Activated naive CD8-positive, alpha-beta T cell treated with anti-CD3 and anti-CD28 coated beads, Interleukin-2, amount 10 ng/mL, durations not matched to agents 7 days and 5 days (primary cell): ENCODE results near the gene BPTF. TPM values are rescaled to one million over a fixed set of nuclear protein-coding genes. Genes with fewer than 3 reads are reported as not detected.
A peak's percentile ranks its signal among the peaks of the same experiment; 100 is the strongest.
"Not testable (repeated sequence)": the region's sequence is repeated elsewhere in the genome, so short reads cannot be mapped to it uniquely, and the experiment has no call there.

Experiments used
- ATAC-seq: fragments of 150-1000 bp; cut with Tn5 transposase; one replicate; pipeline ENCODE4 v1.10.0; 2021; ENCODE audit warnings: low read depth, moderate library complexity
- POLR2A ChIA-PET: fragments of 350-600 bp; sonication (Branson Sonifier 250); formaldehyde crosslinking; loops from one replicate; lab custom pipeline; 2021; ENCODE audit warnings: antibody characterized with exemption; lab: Charles Lee
- DNase-seq: peaks from one replicate; pipeline ENCODE4 v3.0.0; 2021
- H3K27ac Mint-ChIP-seq: one replicate; pipeline ENCODE4 v1.8.0; 2022; ENCODE audit warnings: mild to moderate bottlenecking, mixed read lengths
- H3K27me3 Mint-ChIP-seq: one replicate; pipeline ENCODE4 v1.8.0; 2022; ENCODE audit warnings: mild to moderate bottlenecking, moderate library complexity, mixed read lengths
- H3K36me3 Mint-ChIP-seq: one replicate; pipeline ENCODE4 v1.8.0; 2021; ENCODE audit warnings: mild to moderate bottlenecking, mixed read lengths
- H3K4me1 Mint-ChIP-seq: one replicate; pipeline ENCODE4 v1.8.0; 2021; ENCODE audit warnings: mixed read lengths
- H3K4me3 Mint-ChIP-seq: one replicate; pipeline ENCODE4 v1.8.0; 2022; ENCODE audit warnings: mild to moderate bottlenecking, moderate library complexity, mixed read lengths
- H3K9me3 Mint-ChIP-seq: one replicate; pipeline ENCODE4 v1.8.0; 2021; ENCODE audit warnings: mixed read lengths
- total RNA-seq, 2 experiments: library from RNA; stranded (reverse); gene quantifications; one replicate each; pipeline ENCODE4 v1.2.3, GENCODE V29; 2021

The BPTF gene
- total RNA-seq, 2 experiments from 2014 or later = 126 to 133 TPM

GRCh38 chr17:67974185-67974584 lies 148.9 kb downstream of the BPTF start:
- Mint-ChIP-seq H3K9me3 (no peaks in the 10 kb centered on the region), H3K27ac (no peak overlapping the region), H3K4me1 (no peaks in the 10 kb centered on the region), H3K4me3 (no peak overlapping the region), H3K27me3 (no peaks in the 10 kb centered on the region), H3K36me3 (peaks cover 10% of the 10 kb centered on the region)
- ATAC-seq = no peak
- no peak for DNase-seq
- POLR2A ChIA-PET = no interaction called here

GRCh38 chr17:67974598-67975066 lies 149.3 kb downstream of the BPTF start:
- POLR2A ChIA-PET = no interaction called here
- no peak overlapping the region for H3K27ac Mint-ChIP-seq
- peaks cover 10% of the 10 kb centered on the region for H3K36me3 Mint-ChIP-seq
- H3K4me3 Mint-ChIP-seq = no peak overlapping the region
- H3K9me3 Mint-ChIP-seq = no peaks in the 10 kb centered on the region
- DNase-seq (no peak), ATAC-seq (no peak)
- H3K4me1 Mint-ChIP-seq = no peaks in the 10 kb centered on the region
- H3K27me3 Mint-ChIP-seq = no peaks in the 10 kb centered on the region

DNA sequence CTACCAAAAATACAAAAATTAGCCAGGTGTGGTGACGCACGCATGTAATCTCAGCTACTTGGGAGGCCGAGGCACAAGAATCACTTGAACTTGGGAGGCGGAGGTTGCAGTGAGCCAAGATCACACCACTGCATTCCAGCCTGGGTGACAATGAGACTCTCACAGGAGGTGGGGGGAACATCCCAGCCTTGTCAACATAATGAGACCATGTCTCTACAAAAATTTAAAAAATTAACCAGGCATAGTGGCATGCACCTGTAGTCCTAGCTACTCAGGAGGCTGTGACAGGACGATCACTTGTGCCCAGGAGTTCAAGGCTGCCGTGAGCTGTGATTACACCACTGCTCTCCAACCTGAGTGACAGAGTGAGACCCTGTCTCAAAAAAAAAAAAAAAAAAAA lies 151.0 kb downstream of the BPTF start:
- not testable (repeated sequence) for H3K4me1 Mint-ChIP-seq, H3K4me3 Mint-ChIP-seq, H3K27ac Mint-ChIP-seq, H3K27me3 Mint-ChIP-seq, ATAC-seq, H3K9me3 Mint-ChIP-seq, DNase-seq
- POLR2A ChIA-PET = interaction anchor here (0.6 kb wide), 1 partner anchor 897 kb away, joined by 4 read pairs; no protein-coding TSS in a partner anchor
- peaks cover 10% of the 10 kb centered on the region for H3K36me3 Mint-ChIP-seq

DNA sequence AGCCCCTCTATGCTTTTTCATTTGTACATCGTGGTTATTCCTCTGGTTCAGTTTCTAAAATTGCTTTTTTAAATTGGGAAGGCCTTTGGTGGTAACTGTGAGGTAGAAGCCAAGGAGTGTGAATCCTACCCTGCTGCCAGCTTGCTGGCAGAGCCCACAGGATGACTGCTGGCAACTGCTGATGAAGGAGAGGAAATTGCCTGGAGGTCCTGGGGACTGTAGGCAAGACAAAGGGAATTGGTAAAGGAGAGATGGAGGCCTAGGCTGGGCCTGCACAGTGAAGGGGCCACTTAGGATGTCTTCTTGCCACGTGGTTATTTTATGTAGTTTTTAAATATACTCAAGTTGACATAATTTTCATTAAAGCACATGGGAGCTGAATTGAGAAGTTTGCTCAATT lies 155.2 kb downstream of the BPTF start:
- no peaks in the 10 kb centered on the region for H3K9me3 Mint-ChIP-seq
- no peak overlapping the region for H3K4me3 Mint-ChIP-seq
- H3K27ac Mint-ChIP-seq = no peak overlapping the region
- ATAC-seq (no peak), DNase-seq (no peak)
- peaks cover 1% of the 10 kb centered on the region for H3K4me1 Mint-ChIP-seq
- H3K36me3 Mint-ChIP-seq = peaks cover 8% of the 10 kb centered on the region
- POLR2A ChIA-PET = no interaction called here
- H3K27me3 Mint-ChIP-seq = no peaks in the 10 kb centered on the region

GRCh38 chr17:67980883-67981282 lies 155.6 kb downstream of the BPTF start:
- H3K36me3 Mint-ChIP-seq, POLR2A ChIA-PET, H3K27ac Mint-ChIP-seq, DNase-seq, H3K9me3 Mint-ChIP-seq, H3K4me3 Mint-ChIP-seq, H3K27me3 Mint-ChIP-seq, ATAC-seq, H3K4me1 Mint-ChIP-seq: not testable (repeated sequence)

GRCh38 chr17:67982034-67982640 lies 156.8 kb downstream of the BPTF start:
- ATAC-seq = no peak

GRCh38 chr17:67982686-67983382 lies 157.5 kb downstream of the BPTF start:
- H3K9me3 Mint-ChIP-seq = no peaks in the 10 kb centered on the region
- peaks cover 1% of the 10 kb centered on the region for H3K4me1 Mint-ChIP-seq
- no peaks in the 10 kb centered on the region for H3K27me3 Mint-ChIP-seq
- ATAC-seq (no peak), DNase-seq (no peak)
- H3K4me3 Mint-ChIP-seq = no peak overlapping the region
- H3K27ac Mint-ChIP-seq = no peak overlapping the region
- POLR2A ChIA-PET = no interaction called here
- H3K36me3 Mint-ChIP-seq = peaks cover 4% of the 10 kb centered on the region

More at GRCh38 chr17:67982034-67982640, 156.8 kb downstream of the BPTF start:
- Mint-ChIP-seq H3K9me3 (no peaks in the 10 kb centered on the region), H3K27ac (no peak overlapping the region), H3K4me1 (peaks cover 1% of the 10 kb centered on the region), H3K27me3 (no peaks in the 10 kb centered on the region), H3K4me3 (no peak overlapping the region), H3K36me3 (peaks cover 4% of the 10 kb centered on the region)
- no peak for DNase-seq
- POLR2A ChIA-PET = interaction anchor here (0.5 kb wide), 1 partner anchor 501 kb away, joined by 3 read pairs; no protein-coding TSS in a partner anchor

DNA sequence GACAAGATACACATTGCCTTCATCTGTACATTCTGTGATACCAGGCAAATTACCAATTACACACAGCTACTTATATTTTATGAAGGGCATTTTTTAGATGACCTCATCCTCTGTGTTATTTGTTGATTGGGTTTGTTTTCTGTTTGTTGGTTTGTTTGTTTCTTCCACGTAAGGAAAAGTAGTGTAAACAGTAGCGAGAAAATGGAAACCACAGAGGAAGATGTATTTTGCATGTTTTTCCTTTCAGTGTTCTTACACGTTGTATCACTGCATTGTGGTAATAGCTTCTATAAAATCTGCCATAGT lies 158.0 kb downstream of the BPTF start:
- H3K4me1 Mint-ChIP-seq = peaks cover 1% of the 10 kb centered on the region
- no peak overlapping the region for H3K4me3 Mint-ChIP-seq
- H3K27ac Mint-ChIP-seq = no peak overlapping the region
- peaks cover 3% of the 10 kb centered on the region for H3K36me3 Mint-ChIP-seq
- POLR2A ChIA-PET = no interaction called here
- H3K27me3 Mint-ChIP-seq = no peaks in the 10 kb centered on the region
- H3K9me3 Mint-ChIP-seq = no peaks in the 10 kb centered on the region
- no peak for ATAC-seq
- DNase-seq = no peak

DNA sequence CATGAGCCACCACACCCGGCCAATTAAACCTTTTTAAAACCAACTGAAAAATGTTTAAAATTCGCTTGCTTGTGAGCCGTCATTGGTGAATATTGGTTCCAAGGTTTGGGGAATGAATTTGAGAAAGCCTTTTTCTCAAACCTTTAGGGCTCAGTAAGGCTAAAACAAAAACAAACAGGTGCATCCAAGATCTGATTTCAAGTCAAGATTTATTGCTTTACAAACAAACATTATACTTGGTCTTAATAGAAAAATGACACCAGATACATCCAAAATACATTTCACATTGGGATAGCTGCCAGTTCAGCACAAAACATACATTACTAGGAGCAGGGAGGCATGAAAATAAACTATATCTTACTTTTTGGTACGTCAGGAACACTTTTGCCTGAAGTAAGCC lies 165.6 kb downstream of the BPTF start:
- Mint-ChIP-seq H3K27me3 (peaks cover 20% of the 10 kb centered on the region), H3K4me1 (peaks cover 22% of the 10 kb centered on the region), H3K27ac (no peak overlapping the region), H3K4me3 (no peak overlapping the region), H3K36me3 (no peaks in the 10 kb centered on the region), H3K9me3 (no peaks in the 10 kb centered on the region)
- DNase-seq = no peak
- POLR2A ChIA-PET = no interaction called here
- no peak for ATAC-seq

- ATAC-seq = no peak
- H3K36me3 Mint-ChIP-seq = no peaks in the 10 kb centered on the region
- peaks cover 37% of the 10 kb centered on the region for H3K27me3 Mint-ChIP-seq
- POLR2A ChIA-PET = interaction anchor here (0.7 to 1.0 kb wide), 2 partner anchors 110 to 168 kb away, joined by 3 to 9 read pairs; no protein-coding TSS in a partner anchor
- no peak for DNase-seq
- H3K27ac Mint-ChIP-seq = peak overlapping the region; percentile 80
- no peaks in the 10 kb centered on the region for H3K9me3 Mint-ChIP-seq
- H3K4me3 Mint-ChIP-seq = peak overlapping the region; percentile 90
- H3K4me1 Mint-ChIP-seq = peaks cover 27% of the 10 kb centered on the region
Measured at GRCh38 chr17:67992548-67993152, 167.3 kb downstream of the BPTF start.

GRCh38 chr17:67993153-67993997 lies 168.1 kb downstream of the BPTF start:
- Mint-ChIP-seq H3K9me3 (no peaks in the 10 kb centered on the region), H3K36me3 (no peaks in the 10 kb centered on the region), H3K4me3 (peak overlapping the region; percentile 90), H3K27me3 (peaks cover 43% of the 10 kb centered on the region), H3K27ac (peak overlapping the region; percentile 80), H3K4me1 (peaks cover 27% of the 10 kb centered on the region)
- DNase-seq (peak; percentile 85), ATAC-seq (peak; percentile 69)
- POLR2A ChIA-PET = interaction anchor here (1.0 to 1.5 kb wide), 2 partner anchors 26 to 109 kb away, joined by 3 to 6 read pairs; no protein-coding TSS in a partner anchor

- DNase-seq = no peak
- POLR2A ChIA-PET = interaction anchor here (1.0 to 1.5 kb wide), 2 partner anchors 26 to 108 kb away, joined by 3 to 6 read pairs; no protein-coding TSS in a partner anchor
- Mint-ChIP-seq H3K27me3 (peaks cover 49% of the 10 kb centered on the region), H3K36me3 (no peaks in the 10 kb centered on the region), H3K4me3 (peak overlapping the region; percentile 82), H3K27ac (peak overlapping the region; percentile 73), H3K9me3 (no peaks in the 10 kb centered on the region), H3K4me1 (peaks cover 27% of the 10 kb centered on the region)
- ATAC-seq = peak; percentile 1
Measured at GRCh38 chr17:67993998-67994361, 168.7 kb downstream of the BPTF start.
